Small intestine (tissue), 16 donors: ENCODE measurements around the gene KIRREL1. TPM values are rescaled to one million over a fixed set of nuclear protein-coding genes. Genes with fewer than 3 reads are reported as not detected.

Experiments
- DNase-seq, 2 donors: peaks; one replicate each; pipeline versions ENCODE4 v3.0.0 to v3.0.0-alpha.2; 2013
- FAIRE-seq: peaks from 2 replicates; lab custom pipeline; 2012; peaks lifted over from hg19 to GRCh38; lab: Jason Lieb, UNC
- H3K27ac ChIP-seq, 3 donors: one replicate each; pipeline ENCODE4 v1.5.1; 2013; ENCODE audit warnings: low read length in 2 of 3, mild to moderate bottlenecking in 2 of 3, control low read depth in 1 of 3, inconsistent platforms in 1 of 3, low read depth in 1 of 3, moderate library complexity in 1 of 3
- H3K27me3 ChIP-seq, 3 donors: one replicate each; pipeline ENCODE4 v1.6.1; 2013; ENCODE audit warnings: low read length in 3 of 3, inconsistent platforms in 1 of 3; ENCODE audit not compliant: control insufficient read depth in 3 of 3, insufficient read depth in 3 of 3
- H3K36me3 ChIP-seq, 3 donors: one replicate each; pipeline ENCODE4 v1.6.1; 2013; ENCODE audit warnings: low read length in 3 of 3, inconsistent platforms in 1 of 3, low read depth in 1 of 3, mild to moderate bottlenecking in 1 of 3, moderate library complexity in 1 of 3; ENCODE audit not compliant: control insufficient read depth in 3 of 3, insufficient read depth in 2 of 3
- H3K4me1 ChIP-seq, 3 donors: one replicate each; pipeline ENCODE4 v1.6.1; 2013; ENCODE audit warnings: low read length in 2 of 3, inconsistent platforms in 1 of 3, low read depth in 1 of 3, mild to moderate bottlenecking in 1 of 3, moderate library complexity in 1 of 3; ENCODE audit not compliant: control insufficient read depth in 3 of 3, insufficient read depth in 2 of 3
- H3K4me3 ChIP-seq, 3 donors: one replicate each; pipeline ENCODE4 v1.5.1; 2013; ENCODE audit warnings: low read length in 3 of 3, control low read depth in 1 of 3, inconsistent platforms in 1 of 3, low read depth in 1 of 3, mild to moderate bottlenecking in 1 of 3, moderate library complexity in 1 of 3
- H3K9me3 ChIP-seq, 2 donors: one replicate each; pipeline ENCODE4 v1.6.1; 2013; ENCODE audit warnings: low read depth in 1 of 2, low read length in 1 of 2; ENCODE audit not compliant: control insufficient read depth in 2 of 2, insufficient read depth in 1 of 2
- WGBS, 3 donors: extraction: QIAGEN DNeasy Blood & Tissue Kit; methylation state at CpG; one replicate each; pipeline ENCODE4 v1.1.7; 2013; 5-methylcytosine and 5-hydroxymethylcytosine counted together
- long read RNA-seq, 10 donors: transcript quantifications; one replicate each; lab custom pipeline, GENCODE V29; 2026
- polyA plus RNA-seq, 4 donors: library from polyadenylated mRNA; stranded (reverse) in 3 of 4; unstranded in 1 of 4; fragments of 200-250 nt in 3 of 4; fragments of 120-200 nt in 1 of 4; gene quantifications; one replicate each; pipeline versions ENCODE4 v1.2.1 to v1.2.3, GENCODE V29; 2013
- donor health status: healthy with polysubstance abuse.
- donor health status: control.
- donor health status: control.
- donor health status: Bipolar disorder and iron deficiency.
- donor health status: healthy.

The KIRREL1 gene
- polyA plus RNA-seq, result 10 to 100 TPM in 1 of 4 donors, 1 to 10 TPM in 1, under 1 TPM in 2; 0.22 to 15.3 (median 4.9) TPM
- long read RNA-seq, donor 1, result 0 reads
- long read RNA-seq, donor 2, result 0 reads
- long read RNA-seq, donor 3, result 0 reads
- long read RNA-seq, donor 4, result 0 reads
- long read RNA-seq, donor 5, result 0 reads
- long read RNA-seq, donor 6, result 0 reads
- long read RNA-seq, donor 7, result 0 reads
- long read RNA-seq, donor 8, result 0 reads
- long read RNA-seq, donor 9, result 0 reads
- long read RNA-seq, donor 10, partial matches to known transcripts, result 6 of 10 reads
- long read RNA-seq, donor 10, other reads (novel, unspliced or antisense), result 0 of 10 reads

GRCh38 chr1:157993147-157993917 lies at the start of gene KIRREL1:
Gene KIRREL1 (plus strand): TSS chr1:157993645. CDS start chr1:157993677, 32 bp downstream.
- DNase-seq, result peak; percentile 33 to 85
- peak within 1 kb of the TSS; percentile 50 to 90 (median 66) for H3K4me3 ChIP-seq
- peaks cover 0 to 14% (median 2%) of the 10 kb centered on the region in 3 donors for H3K4me1 ChIP-seq
- H3K9me3 ChIP-seq, result no peaks in the 10 kb centered on the region
- peaks cover 0 to 7% (median 0%) of the 10 kb centered on the region in 3 donors for H3K27me3 ChIP-seq
- peak within 1 kb of the TSS; percentile 39 to 83 (median 67) for H3K27ac ChIP-seq
- 1% methylated on average over 39 to 62 of the region's 62 CpGs for WGBS, 3 donors
- H3K36me3 ChIP-seq, result no peaks in the 10 kb centered on the region
- FAIRE-seq, result no peak

GRCh38 chr1:157944663-157945280 lies 48.7 kb upstream of the KIRREL1 start:
- DNase-seq, result peak in 1 of 2 donors; percentile 60
- no peak for FAIRE-seq
- Histone ChIP-seq H3K9me3 (no peaks in the 10 kb centered on the region), H3K4me1 (peaks cover 0 to 3% (median 0%) of the 10 kb centered on the region in 3 donors), H3K27me3 (no peaks in the 10 kb centered on the region), H3K36me3 (no peaks in the 10 kb centered on the region), H3K27ac (no peak overlapping the region), H3K4me3 (no peak overlapping the region)
- 23 to 47% (median 36%) methylated on average over 5 of the region's 5 CpGs for WGBS, 3 donors

- Histone ChIP-seq H3K4me1 (peaks cover 0 to 7% (median 3%) of the 10 kb centered on the region in 3 donors), H3K4me3 (no peak overlapping the region), H3K27ac (no peak overlapping the region), H3K9me3 (no peaks in the 10 kb centered on the region), H3K36me3 (no peaks in the 10 kb centered on the region), H3K27me3 (no peaks in the 10 kb centered on the region)
- FAIRE-seq, result no peak
- WGBS, 3 donors, result 59 to 64% (median 62%) methylated on average over 6 of the region's 6 CpGs
- DNase-seq, result peak; percentile 48 to 66
Observed at GRCh38 chr1:157948312-157949073, 45.0 kb upstream of the KIRREL1 start.

GRCh38 chr1:157949074-157949354 lies 44.4 kb upstream of the KIRREL1 start:
- no peak for DNase-seq
- H3K27ac ChIP-seq, result no peak overlapping the region
- H3K4me1 ChIP-seq, result peaks cover 0 to 7% (median 3%) of the 10 kb centered on the region in 3 donors
- no peaks in the 10 kb centered on the region for H3K9me3 ChIP-seq
- H3K36me3 ChIP-seq, result no peaks in the 10 kb centered on the region
- H3K27me3 ChIP-seq, result no peaks in the 10 kb centered on the region
- FAIRE-seq, result no peak
- H3K4me3 ChIP-seq, result no peak overlapping the region

GRCh38 chr1:157951230-157951629 lies 42.2 kb upstream of the KIRREL1 start:
- no peak for FAIRE-seq

GRCh38 chr1:157952601-157953000 lies 40.8 kb upstream of the KIRREL1 start:
- Histone ChIP-seq H3K27ac (no peak overlapping the region), H3K4me3 (no peak overlapping the region), H3K36me3 (no peaks in the 10 kb centered on the region), H3K9me3 (no peaks in the 10 kb centered on the region), H3K4me1 (peaks cover 0 to 7% (median 0%) of the 10 kb centered on the region in 3 donors), H3K27me3 (no peaks in the 10 kb centered on the region)
- WGBS, 3 donors, result 12 to 28% (median 13%) methylated on average over 3 of the region's 3 CpGs
- FAIRE-seq (no peak), DNase-seq (peak in 1 of 2 donors; percentile 54)

More at GRCh38 chr1:157951230-157951629, 42.2 kb upstream of the KIRREL1 start:
- H3K36me3 ChIP-seq, result no peaks in the 10 kb centered on the region
- no peak overlapping the region for H3K4me3 ChIP-seq
- H3K27ac ChIP-seq, result no peak overlapping the region
- DNase-seq, result peak; percentile 33 to 76
- H3K9me3 ChIP-seq, result no peaks in the 10 kb centered on the region
- 70 to 81% (median 73%) methylated on average over 5 of the region's 5 CpGs for WGBS, 3 donors
- no peaks in the 10 kb centered on the region for H3K27me3 ChIP-seq
- H3K4me1 ChIP-seq, result peaks cover 0 to 7% (median 0%) of the 10 kb centered on the region in 3 donors

- H3K27me3 ChIP-seq, result no peaks in the 10 kb centered on the region
- H3K4me3 ChIP-seq, result no peak overlapping the region
- DNase-seq, result no peak
- FAIRE-seq, result no peak
- H3K9me3 ChIP-seq, result no peaks in the 10 kb centered on the region
- peaks cover 0 to 7% (median 0%) of the 10 kb centered on the region in 3 donors for H3K4me1 ChIP-seq
- H3K36me3 ChIP-seq, result no peaks in the 10 kb centered on the region
- no peak overlapping the region for H3K27ac ChIP-seq
Observed at GRCh38 chr1:157955221-157955620, 38.2 kb upstream of the KIRREL1 start.

- FAIRE-seq (no peak), DNase-seq (no peak)
- no peak overlapping the region for H3K4me3 ChIP-seq
- WGBS, 3 donors, result 71 to 89% (median 84%) methylated on average over 6 of the region's 6 CpGs
- peaks cover 0 to 2% (median 0%) of the 10 kb centered on the region in 3 donors for H3K27me3 ChIP-seq
- no peaks in the 10 kb centered on the region for H3K36me3 ChIP-seq
- H3K4me1 ChIP-seq, result peaks cover 0 to 7% (median 0%) of the 10 kb centered on the region in 3 donors
- H3K27ac ChIP-seq, result no peak overlapping the region
- no peaks in the 10 kb centered on the region for H3K9me3 ChIP-seq
Observed at GRCh38 chr1:157955857-157956256, 37.6 kb upstream of the KIRREL1 start.
